OCI-LY7 (cell line): ENCODE measurements around the gene PIP4K2A. TPM values are rescaled to one million over a fixed set of nuclear protein-coding genes. Genes with fewer than 3 reads are reported as not detected.

Experiments used
- BruUV-seq: library from RNA; stranded (reverse); fragments of 400-500 nt; replicated peaks from 2 replicates; lab custom pipeline; 2021; lab: Mats Ljungman, UMichigan
- CTCF ChIA-PET: fragments of 300-600 bp; sonication (Branson Sonifier 250); formaldehyde crosslinking; loops from one replicate; lab custom pipeline; 2022; ENCODE audit warnings: antibody characterized with exemption; ENCODE audit not compliant: unreplicated experiment; lab: Charles Lee
- POLR2A ChIA-PET: fragments of 300-600 bp; sonication (Branson Sonifier 250); formaldehyde crosslinking; loops from one replicate; lab custom pipeline; 2022; ENCODE audit warnings: antibody characterized with exemption; lab: Charles Lee
- DNase-seq: peaks from one replicate; pipeline ENCODE4 v3.0.0-alpha.2; 2015; ENCODE audit warnings: low spot score
- H2AFZ ChIP-seq: fragments of 200-600 bp; sonication (generic), shearing (Covaris generic); 2 replicates; pipeline ENCODE4 v1.6.1; 2014; ENCODE audit warnings: mild to moderate bottlenecking, antibody characterized with exemption, low read length, moderate library complexity
- H3K27ac ChIP-seq: fragments of 200-600 bp; sonication (generic); 2 replicates; pipeline ENCODE4 v1.5.1; 2014; ENCODE audit warnings: mixed run types, low read depth, mild to moderate bottlenecking, moderate library complexity, low read length, inconsistent platforms; ENCODE audit not compliant: poor library complexity, severe bottlenecking
- H3K36me3 ChIP-seq: fragments of 200-600 bp; sonication (generic); 2 replicates; pipeline ENCODE4 v1.6.1; 2014; ENCODE audit warnings: mild to moderate bottlenecking, antibody characterized with exemption, low read length, moderate library complexity, mixed read lengths; ENCODE audit not compliant: insufficient read depth
- H3K4me1 ChIP-seq: fragments of 200-600 bp; sonication (generic); 2 replicates; pipeline ENCODE4 v1.5.1; 2014; ENCODE audit warnings: mild to moderate bottlenecking, low read length; ENCODE audit not compliant: insufficient read depth, poor library complexity, severe bottlenecking
- H3K4me2 ChIP-seq: fragments of 200-600 bp; sonication (generic); 2 replicates; pipeline ENCODE4 v1.6.1; 2014; ENCODE audit warnings: mild to moderate bottlenecking, low read length
- H3K4me3 ChIP-seq: fragments of 200-600 bp; sonication (generic); 2 replicates; pipeline ENCODE4 v1.5.1; 2014; ENCODE audit warnings: mild to moderate bottlenecking, low read depth, low read length; ENCODE audit not compliant: poor library complexity, severe bottlenecking
- H3K79me2 ChIP-seq: fragments of 200-600 bp; sonication (generic); 2 replicates; pipeline ENCODE4 v1.6.1; 2016; ENCODE audit warnings: low read depth, mild to moderate bottlenecking, low read length, moderate library complexity, mixed read lengths; ENCODE audit not compliant: insufficient read depth
- H3K9me2 ChIP-seq: fragments of 200-600 bp; sonication (generic); 2 replicates; pipeline ENCODE4 v1.6.1; 2016; ENCODE audit warnings: mild to moderate bottlenecking, low read length, mixed read lengths; ENCODE audit not compliant: insufficient read depth
- H3K9me3 ChIP-seq: fragments of 200-600 bp; sonication (generic); 2 replicates; pipeline ENCODE4 v1.6.1; 2014; ENCODE audit warnings: mild to moderate bottlenecking, mixed run types, low read length, mixed read lengths
- H4K20me1 ChIP-seq: fragments of 200-600 bp; sonication (generic); 2 replicates; pipeline ENCODE4 v1.6.1; 2014; ENCODE audit warnings: mild to moderate bottlenecking, antibody characterized with exemption, low read length, moderate library complexity, mixed read lengths; ENCODE audit not compliant: insufficient read depth
- EZH2phosphoT487 ChIP-seq: fragments of 200-600 bp; sonication (generic); IDR thresholded peaks from 2 replicates; pipeline ENCODE4 v1.6.1; 2018; ENCODE audit warnings: low read depth, borderline replicate concordance, mild to moderate bottlenecking, mixed run types, antibody characterized with exemption, low read length, moderate library complexity, mixed read lengths
- intact Hi-C: fragments of 100-400 bp; cut with micrococcal nuclease; formaldehyde crosslinking; loops from one replicate; pipeline ENCODE4 v1.10.0; 2022; ENCODE audit not compliant: unreplicated experiment
- total RNA-seq, 2 experiments: library from RNA; depleted of rRNA in 1 of 2; stranded (reverse); fragments of >200 nt in 1 of 2; shearing (Covaris generic) in 1 of 2; gene quantifications; 2 replicates each; pipeline ENCODE4 v1.2.3, GENCODE V29; 2014 to 2022
- TF ChIP-seq, protein P1 (sequence below): fragments of 200-600 bp; sonication (generic); conservative IDR thresholded peaks from 2 replicates; pipeline ENCODE4 v1.5.1; 2014; ENCODE audit warnings: mild to moderate bottlenecking, antibody characterized with exemption, low read length, moderate library complexity, mixed read lengths

Gene PIP4K2A
- total RNA-seq, 2 experiments from 2014 or later = 32.5 to 42.6 TPM

DNA sequence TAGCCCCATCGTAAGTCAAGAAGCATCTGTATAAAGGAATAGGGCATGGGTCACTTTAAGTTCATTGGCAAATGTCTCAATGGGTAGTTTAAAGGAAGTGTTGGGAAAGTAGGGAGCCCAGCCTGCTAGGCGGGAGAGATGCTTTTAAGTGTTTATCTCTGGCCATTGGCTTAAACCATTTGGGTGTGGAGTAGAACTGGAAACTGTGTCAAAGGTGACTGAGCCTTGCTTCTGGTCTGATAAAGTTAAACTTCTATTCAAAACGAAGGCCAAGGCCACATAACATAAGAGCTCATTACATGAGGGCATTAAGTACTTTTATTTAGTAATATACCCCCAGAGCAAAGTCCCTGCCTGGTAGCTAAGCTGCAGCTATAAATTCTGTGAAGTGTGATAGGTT, 220.4 kb downstream of the PIP4K2A start:
- no peaks in the 10 kb centered on the region for H4K20me1 ChIP-seq
- no peak overlapping the region for H2AFZ ChIP-seq
- DNase-seq = no peak
- POLR2A ChIA-PET = no interaction called here
- H3K79me2 ChIP-seq = no peaks in the 10 kb centered on the region
- no peaks in the 10 kb centered on the region for H3K4me1 ChIP-seq
- H3K36me3 ChIP-seq = no peaks in the 10 kb centered on the region
- no TSS peak for BruUV-seq
- no peak overlapping the region for H3K4me3 ChIP-seq
- no peaks in the 10 kb centered on the region for H3K9me3 ChIP-seq
- no peak overlapping the region for H3K4me2 ChIP-seq
- intact Hi-C loops = no loop called here
- H3K27ac ChIP-seq = no peak overlapping the region
- CTCF ChIA-PET = no interaction called here
- no peak for TF ChIP-seq EZH2phosphoT487
- TF ChIP-seq, protein P1, sequence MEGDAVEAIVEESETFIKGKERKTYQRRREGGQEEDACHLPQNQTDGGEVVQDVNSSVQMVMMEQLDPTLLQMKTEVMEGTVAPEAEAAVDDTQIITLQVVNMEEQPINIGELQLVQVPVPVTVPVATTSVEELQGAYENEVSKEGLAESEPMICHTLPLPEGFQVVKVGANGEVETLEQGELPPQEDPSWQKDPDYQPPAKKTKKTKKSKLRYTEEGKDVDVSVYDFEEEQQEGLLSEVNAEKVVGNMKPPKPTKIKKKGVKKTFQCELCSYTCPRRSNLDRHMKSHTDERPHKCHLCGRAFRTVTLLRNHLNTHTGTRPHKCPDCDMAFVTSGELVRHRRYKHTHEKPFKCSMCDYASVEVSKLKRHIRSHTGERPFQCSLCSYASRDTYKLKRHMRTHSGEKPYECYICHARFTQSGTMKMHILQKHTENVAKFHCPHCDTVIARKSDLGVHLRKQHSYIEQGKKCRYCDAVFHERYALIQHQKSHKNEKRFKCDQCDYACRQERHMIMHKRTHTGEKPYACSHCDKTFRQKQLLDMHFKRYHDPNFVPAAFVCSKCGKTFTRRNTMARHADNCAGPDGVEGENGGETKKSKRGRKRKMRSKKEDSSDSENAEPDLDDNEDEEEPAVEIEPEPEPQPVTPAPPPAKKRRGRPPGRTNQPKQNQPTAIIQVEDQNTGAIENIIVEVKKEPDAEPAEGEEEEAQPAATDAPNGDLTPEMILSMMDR = no peak
- H3K9me2 ChIP-seq = no peaks in the 10 kb centered on the region

DNA sequence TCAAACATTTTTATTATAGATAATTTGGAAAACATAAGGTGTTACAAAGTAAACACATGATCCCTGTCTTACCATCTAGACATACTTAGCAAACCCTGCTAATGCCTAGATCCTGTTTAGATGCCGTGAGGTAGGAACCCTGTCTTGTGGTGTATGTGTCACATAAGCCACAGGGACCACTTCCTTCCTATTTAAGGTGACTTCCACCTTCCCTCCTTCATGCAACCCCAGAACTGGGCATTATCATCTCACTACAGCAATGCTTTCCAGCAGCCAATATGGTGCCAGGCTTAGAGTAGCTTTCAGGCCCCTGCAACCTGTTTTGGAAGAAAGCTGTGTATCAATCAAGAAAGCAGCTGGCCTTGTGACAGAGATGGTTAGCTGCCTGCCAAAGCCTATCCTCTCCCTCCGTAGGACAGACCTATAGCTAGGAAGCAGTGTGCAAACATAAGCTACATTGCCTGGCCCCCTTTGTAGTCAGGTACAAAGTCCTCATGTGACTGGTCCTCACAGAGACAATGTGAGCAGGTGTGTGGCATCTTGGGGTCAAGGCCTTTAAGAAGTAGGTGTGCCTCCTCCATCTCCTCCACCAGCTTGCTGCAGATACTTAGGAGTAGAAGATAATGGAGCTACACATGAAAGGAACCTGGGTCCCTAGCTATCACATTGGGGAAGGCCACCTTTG, 222.3 kb downstream of the PIP4K2A start:
- BruUV-seq = no TSS peak
- Histone ChIP-seq H3K79me2 (no peaks in the 10 kb centered on the region), H3K9me2 (no peaks in the 10 kb centered on the region), H3K4me1 (no peaks in the 10 kb centered on the region), H2AFZ (no peak overlapping the region), H4K20me1 (no peaks in the 10 kb centered on the region), H3K36me3 (no peaks in the 10 kb centered on the region), H3K4me2 (no peak overlapping the region), H3K9me3 (no peaks in the 10 kb centered on the region), H3K27ac (no peak overlapping the region), H3K4me3 (no peak overlapping the region)
- intact Hi-C loops = no loop called here
- POLR2A ChIA-PET = interaction anchor here (0.6 kb wide), 1 partner anchor 46 kb away, joined by 3 read pairs; no protein-coding TSS in a partner anchor
- DNase-seq = no peak
- TF ChIP-seq, protein P1 = no peak
- no peak for TF ChIP-seq EZH2phosphoT487
- CTCF ChIA-PET = no interaction called here

DNA sequence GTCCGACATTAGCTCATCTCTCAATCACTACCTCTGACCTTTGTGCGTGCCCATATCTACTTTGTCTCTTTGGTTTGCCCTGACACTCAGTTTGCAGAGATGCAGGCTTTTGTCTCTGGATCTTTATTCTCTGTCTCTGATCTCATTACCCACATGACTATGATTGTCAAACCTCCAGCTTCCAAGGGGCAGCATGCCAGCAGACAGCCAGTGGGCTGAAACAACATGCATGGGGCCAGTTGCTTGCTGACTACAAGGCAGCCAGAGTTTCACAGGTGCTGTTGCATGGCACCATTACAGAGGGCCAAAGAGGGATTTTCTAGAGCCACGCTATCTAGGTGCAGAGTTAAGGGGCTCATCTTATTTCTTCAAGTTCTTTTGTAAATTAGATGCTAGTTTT, 222.9 kb downstream of the PIP4K2A start:
- TF ChIP-seq, protein P1 = no peak
- Histone ChIP-seq H3K79me2 (no peaks in the 10 kb centered on the region), H4K20me1 (no peaks in the 10 kb centered on the region), H2AFZ (no peak overlapping the region), H3K9me2 (no peaks in the 10 kb centered on the region), H3K4me3 (no peak overlapping the region), H3K9me3 (no peaks in the 10 kb centered on the region), H3K27ac (no peak overlapping the region), H3K36me3 (no peaks in the 10 kb centered on the region), H3K4me2 (no peak overlapping the region), H3K4me1 (no peaks in the 10 kb centered on the region)
- ChIA-PET CTCF (no interaction called here), POLR2A (interaction anchor here (0.6 to 1.2 kb wide), 3 partner anchors 9 to 217 kb away, joined by 3 to 4 read pairs (median 3); no protein-coding TSS in a partner anchor)
- BruUV-seq = no TSS peak
- intact Hi-C loops = no loop called here
- DNase-seq = no peak
